Measurements from ENCODE around the gene MINDY2. TPM values are rescaled to one million over a fixed set of nuclear protein-coding genes. Genes with fewer than 3 reads are reported as not detected.
"Not testable (repeated sequence)": the region's sequence is repeated elsewhere in the genome, so short reads cannot be mapped to it uniquely, and the experiment has no call there.

The MINDY2 gene
- total RNA-seq, 1 donor from 2014 or later, result 14.2 TPM

GRCh38 chr15:58805095-58805494 lies 34.0 kb downstream of the MINDY2 start:
- Mint-ChIP-seq H3K27ac (ENCODE audit: unreplicated experiment) (no peak overlapping the region), H3K9me3 (ENCODE audit: unreplicated experiment) (no peaks in the 10 kb centered on the region), H3K27me3 (ENCODE audit: unreplicated experiment) (peaks cover 2% of the 10 kb centered on the region), H3K4me1 (ENCODE audit: unreplicated experiment) (peaks cover 8% of the 10 kb centered on the region), H3K4me3 (ENCODE audit: unreplicated experiment) (no peak overlapping the region), H3K36me3 (ENCODE audit: low read depth, unreplicated experiment) (no peaks in the 10 kb centered on the region)
- TF ChIP-seq CTCF (IDR thresholded peaks at IDR 0.05; ENCODE audit: unreplicated experiment), result no peak
- no peak for DNase-seq (ENCODE audit: low spot score)

- not testable (repeated sequence) for H3K9me3 Mint-ChIP-seq (ENCODE audit: unreplicated experiment); H3K27me3 Mint-ChIP-seq (ENCODE audit: unreplicated experiment); H3K27ac Mint-ChIP-seq (ENCODE audit: unreplicated experiment); H3K4me3 Mint-ChIP-seq (ENCODE audit: unreplicated experiment); DNase-seq (ENCODE audit: low spot score); H3K4me1 Mint-ChIP-seq (ENCODE audit: unreplicated experiment)
- peaks cover 12% of the 10 kb centered on the region for H3K36me3 Mint-ChIP-seq (ENCODE audit: low read depth, unreplicated experiment)
Observed at GRCh38 chr15:58823267-58823666, 52.2 kb downstream of the MINDY2 start.

GRCh38 chr15:58830556-58830955 lies 59.5 kb downstream of the MINDY2 start:
- Mint-ChIP-seq H3K4me3 (ENCODE audit: unreplicated experiment) (no peak overlapping the region), H3K9me3 (ENCODE audit: unreplicated experiment) (no peaks in the 10 kb centered on the region), H3K4me1 (ENCODE audit: unreplicated experiment) (peaks cover 27% of the 10 kb centered on the region), H3K36me3 (ENCODE audit: low read depth, unreplicated experiment) (peaks cover 12% of the 10 kb centered on the region), H3K27ac (ENCODE audit: unreplicated experiment) (no peak overlapping the region), H3K27me3 (ENCODE audit: unreplicated experiment) (peaks cover 7% of the 10 kb centered on the region)
- no peak for TF ChIP-seq CTCF (IDR thresholded peaks at IDR 0.05; ENCODE audit: unreplicated experiment)
- DNase-seq (ENCODE audit: low spot score), result no peak

- peak; percentile 32 for DNase-seq (ENCODE audit: low spot score)
- Mint-ChIP-seq H3K4me1 (ENCODE audit: unreplicated experiment) (peaks cover 23% of the 10 kb centered on the region), H3K27ac (ENCODE audit: unreplicated experiment) (peak overlapping the region; percentile 80), H3K4me3 (ENCODE audit: unreplicated experiment) (peak overlapping the region; percentile 9)
- not testable (repeated sequence) for H3K9me3 Mint-ChIP-seq (ENCODE audit: unreplicated experiment); H3K27me3 Mint-ChIP-seq (ENCODE audit: unreplicated experiment); H3K36me3 Mint-ChIP-seq (ENCODE audit: low read depth, unreplicated experiment)
Observed at GRCh38 chr15:58833681-58834426, 62.8 kb downstream of the MINDY2 start.

GRCh38 chr15:58839485-58839884 lies 68.4 kb downstream of the MINDY2 start:
- no peak for DNase-seq (ENCODE audit: low spot score)
- Mint-ChIP-seq H3K4me3 (ENCODE audit: unreplicated experiment) (no peak overlapping the region), H3K27ac (ENCODE audit: unreplicated experiment) (no peak overlapping the region), H3K4me1 (ENCODE audit: unreplicated experiment) (peaks cover 6% of the 10 kb centered on the region), H3K9me3 (ENCODE audit: unreplicated experiment) (no peaks in the 10 kb centered on the region), H3K36me3 (ENCODE audit: low read depth, unreplicated experiment) (no peaks in the 10 kb centered on the region), H3K27me3 (ENCODE audit: unreplicated experiment) (no peaks in the 10 kb centered on the region)
- no peak for TF ChIP-seq CTCF (IDR thresholded peaks at IDR 0.05; ENCODE audit: unreplicated experiment)

GRCh38 chr15:58840048-58840447 lies 68.9 kb downstream of the MINDY2 start:
- Mint-ChIP-seq H3K27ac (ENCODE audit: unreplicated experiment) (no peak overlapping the region), H3K9me3 (ENCODE audit: unreplicated experiment) (no peaks in the 10 kb centered on the region), H3K4me1 (ENCODE audit: unreplicated experiment) (peaks cover 2% of the 10 kb centered on the region), H3K27me3 (ENCODE audit: unreplicated experiment) (no peaks in the 10 kb centered on the region), H3K36me3 (ENCODE audit: low read depth, unreplicated experiment) (no peaks in the 10 kb centered on the region), H3K4me3 (ENCODE audit: unreplicated experiment) (no peak overlapping the region)
- no peak for TF ChIP-seq CTCF (IDR thresholded peaks at IDR 0.05; ENCODE audit: unreplicated experiment)
- DNase-seq (ENCODE audit: low spot score), result no peak
